ENCODE data around the gene CYFIP1.

- TF ChIP-seq CTCF (IDR thresholded peaks at IDR 0.05; ENCODE audit: insufficient read depth, low read length) (no peak), GABPA (IDR thresholded peaks at IDR 0.05; ENCODE audit: low read depth) (no peak), POLR2AphosphoS5 (IDR thresholded peaks at IDR 0.05; ENCODE audit: low read depth) (no peak), SPI1 (IDR thresholded peaks at IDR 0.05; ENCODE audit: borderline replicate concordance, low read depth) (no peak)
- TF ChIP-seq, protein P1, sequence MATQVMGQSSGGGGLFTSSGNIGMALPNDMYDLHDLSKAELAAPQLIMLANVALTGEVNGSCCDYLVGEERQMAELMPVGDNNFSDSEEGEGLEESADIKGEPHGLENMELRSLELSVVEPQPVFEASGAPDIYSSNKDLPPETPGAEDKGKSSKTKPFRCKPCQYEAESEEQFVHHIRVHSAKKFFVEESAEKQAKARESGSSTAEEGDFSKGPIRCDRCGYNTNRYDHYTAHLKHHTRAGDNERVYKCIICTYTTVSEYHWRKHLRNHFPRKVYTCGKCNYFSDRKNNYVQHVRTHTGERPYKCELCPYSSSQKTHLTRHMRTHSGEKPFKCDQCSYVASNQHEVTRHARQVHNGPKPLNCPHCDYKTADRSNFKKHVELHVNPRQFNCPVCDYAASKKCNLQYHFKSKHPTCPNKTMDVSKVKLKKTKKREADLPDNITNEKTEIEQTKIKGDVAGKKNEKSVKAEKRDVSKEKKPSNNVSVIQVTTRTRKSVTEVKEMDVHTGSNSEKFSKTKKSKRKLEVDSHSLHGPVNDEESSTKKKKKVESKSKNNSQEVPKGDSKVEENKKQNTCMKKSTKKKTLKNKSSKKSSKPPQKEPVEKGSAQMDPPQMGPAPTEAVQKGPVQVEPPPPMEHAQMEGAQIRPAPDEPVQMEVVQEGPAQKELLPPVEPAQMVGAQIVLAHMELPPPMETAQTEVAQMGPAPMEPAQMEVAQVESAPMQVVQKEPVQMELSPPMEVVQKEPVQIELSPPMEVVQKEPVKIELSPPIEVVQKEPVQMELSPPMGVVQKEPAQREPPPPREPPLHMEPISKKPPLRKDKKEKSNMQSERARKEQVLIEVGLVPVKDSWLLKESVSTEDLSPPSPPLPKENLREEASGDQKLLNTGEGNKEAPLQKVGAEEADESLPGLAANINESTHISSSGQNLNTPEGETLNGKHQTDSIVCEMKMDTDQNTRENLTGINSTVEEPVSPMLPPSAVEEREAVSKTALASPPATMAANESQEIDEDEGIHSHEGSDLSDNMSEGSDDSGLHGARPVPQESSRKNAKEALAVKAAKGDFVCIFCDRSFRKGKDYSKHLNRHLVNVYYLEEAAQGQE (IDR thresholded peaks at IDR 0.05; ENCODE audit: insufficient replicate concordance, low read depth), result no peak
Observed at GRCh38 chr15:22869856-22870255, 110.3 kb downstream of the CYFIP1 start.

Data from HL-60 (cell line).